CD4-positive, alpha-beta T cell (primary cell): ENCODE measurements around the gene ABI3. TPM values are rescaled to one million over a fixed set of nuclear protein-coding genes. Genes with fewer than 3 reads are reported as not detected.

ENCODE experiments used
- ATAC-seq: fragments of 200-7000 bp; cut with Tn5 transposase; one replicate; pipeline ENCODE4 v1.10.0; 2022; ENCODE audit warnings: mild to moderate bottlenecking; ENCODE audit not compliant: poor library complexity
- CTCF ChIA-PET: fragments of 350-600 bp; sonication (Branson Sonifier 250); formaldehyde crosslinking; loops from one replicate; lab custom pipeline; 2021; ENCODE audit warnings: antibody characterized with exemption, inconsistent platforms; lab: Charles Lee
- POLR2A ChIA-PET: fragments of 350-600 bp; sonication (Branson Sonifier 250); formaldehyde crosslinking; loops from one replicate; lab custom pipeline; 2021; ENCODE audit warnings: antibody characterized with exemption, inconsistent platforms; lab: Charles Lee
- DNase-seq, 14 experiments: peaks; one replicate each; pipeline ENCODE4 v3.0.0-alpha.2; 2013 to 2020; ENCODE audit warnings: mixed read lengths in 2 of 14
- H3K27ac ChIP-seq, 2 donors: one replicate each; pipeline versions ENCODE4 v1.5.1 to v1.7.0; 2013; ENCODE audit warnings: low read length in 2 of 2, low read depth in 1 of 2, mild to moderate bottlenecking in 1 of 2
- H3K27me3 ChIP-seq, 2 experiments: 1 replicate in 1 of 2; 2 replicates in 1 of 2; pipeline versions ENCODE4 v1.6.1 to v1.7.0; 2013; ENCODE audit warnings: low read length in 2 of 2, control low read depth in 1 of 2, mild to moderate bottlenecking in 1 of 2, moderate library complexity in 1 of 2; ENCODE audit not compliant: insufficient read depth in 2 of 2, control insufficient read depth in 1 of 2
- H3K36me3 ChIP-seq: one replicate; pipeline ENCODE4 v1.6.1; 2013; ENCODE audit warnings: low read length, control low read depth; ENCODE audit not compliant: insufficient read depth
- H3K4me1 ChIP-seq: one replicate; pipeline ENCODE4 v1.6.1; 2013; ENCODE audit warnings: low read length, control low read depth; ENCODE audit not compliant: insufficient read depth
- H3K4me3 ChIP-seq: one replicate; pipeline ENCODE4 v1.5.1; 2013; ENCODE audit warnings: mild to moderate bottlenecking, low read length, moderate library complexity
- H3K9me3 ChIP-seq, 2 experiments: 1 replicate in 1 of 2; 2 replicates in 1 of 2; pipeline versions ENCODE4 v1.6.1 to v1.7.0; 2013; ENCODE audit warnings: low read length in 2 of 2, mild to moderate bottlenecking in 2 of 2, control low read depth in 1 of 2, moderate library complexity in 1 of 2; ENCODE audit not compliant: control insufficient read depth in 1 of 2, insufficient read depth in 1 of 2
- H3K27ac Mint-ChIP-seq: one replicate; pipeline ENCODE4 v1.8.0; 2020; ENCODE audit warnings: mixed read lengths
- H3K27me3 Mint-ChIP-seq: one replicate; pipeline ENCODE4 v1.8.0; 2021; ENCODE audit warnings: mixed read lengths
- H3K36me3 Mint-ChIP-seq: one replicate; pipeline ENCODE4 v1.8.0; 2021; ENCODE audit warnings: low read depth, mixed read lengths
- H3K4me1 Mint-ChIP-seq: one replicate; pipeline ENCODE4 v1.8.0; 2021; ENCODE audit warnings: low read depth, mixed read lengths
- H3K4me3 Mint-ChIP-seq: one replicate; pipeline ENCODE4 v1.8.0; 2020; ENCODE audit warnings: mild to moderate bottlenecking, mixed read lengths
- H3K9me3 Mint-ChIP-seq: one replicate; pipeline ENCODE4 v1.8.0; 2020; ENCODE audit warnings: mixed read lengths
- CTCF ChIP-seq: fragments of 200-600 bp; IDR thresholded peaks from one replicate; pipeline ENCODE4 v1.8.0; 2022; ENCODE audit warnings: antibody characterized with exemption, mild to moderate bottlenecking
- intact Hi-C, 2 experiments: fragments of 100-400 bp; cut with DNase I in 1 of 2; cut with micrococcal nuclease in 1 of 2; formaldehyde crosslinking; loops; one replicate each; pipeline versions ENCODE4 v1.15.1 to v1.9.0; 2023 to 2025; cut with DNase I, micrococcal nuclease
- total RNA-seq, 174 experiments: library from RNA in 2 of 174; stranded (reverse) in 2 of 174; gene quantifications; one replicate each; pipeline ENCODE4 v1.2.3 and lab custom pipeline; 2021 to 2026

Gene ABI3
- total RNA-seq, 2 experiments from 2014 or later: 5.6 to 5.8 TPM

GRCh38 chr17:49235896-49236295 is 25.4 kb downstream of the ABI3 start:
- no peak overlapping the region for H3K4me3 Mint-ChIP-seq
- ChIA-PET CTCF (no interaction called here), POLR2A (no interaction called here)
- Histone ChIP-seq H3K27ac (no peak overlapping the region), H3K9me3 (no peaks in the 10 kb centered on the region), H3K27me3 (peaks cover 3 to 5% of the 10 kb centered on the region in 2 experiments), H3K4me1 (peaks cover 7% of the 10 kb centered on the region), H3K36me3 (no peaks in the 10 kb centered on the region), H3K4me3 (no peak overlapping the region)
- H3K4me1 Mint-ChIP-seq: no peaks in the 10 kb centered on the region
- intact Hi-C loops: loop anchor here in 1 of 2 experiments (2.0 kb wide), 1 partner anchor 131 kb away; no protein-coding TSS in a partner anchor
- DNase-seq (no peak), ATAC-seq (no peak)
- no peak overlapping the region for H3K27ac Mint-ChIP-seq
- no peaks in the 10 kb centered on the region for H3K9me3 Mint-ChIP-seq
- H3K27me3 Mint-ChIP-seq: peaks cover 13% of the 10 kb centered on the region
- no peak for TF ChIP-seq CTCF
- no peaks in the 10 kb centered on the region for H3K36me3 Mint-ChIP-seq

GRCh38 chr17:49239963-49240362 is 29.5 kb downstream of the ABI3 start:
- POLR2A ChIA-PET: no interaction called here
- CTCF ChIA-PET: no interaction called here
- intact Hi-C loops: no loop called here
- Histone ChIP-seq H3K4me1 (no peaks in the 10 kb centered on the region), H3K27me3 (no peaks in the 10 kb centered on the region), H3K27ac (no peak overlapping the region), H3K36me3 (no peaks in the 10 kb centered on the region), H3K9me3 (no peaks in the 10 kb centered on the region), H3K4me3 (no peak overlapping the region)
- Mint-ChIP-seq H3K9me3 (no peaks in the 10 kb centered on the region), H3K4me3 (no peak overlapping the region), H3K27ac (no peak overlapping the region), H3K4me1 (no peaks in the 10 kb centered on the region), H3K27me3 (peaks cover 7% of the 10 kb centered on the region), H3K36me3 (no peaks in the 10 kb centered on the region)
- DNase-seq (no peak), ATAC-seq (no peak)
- TF ChIP-seq CTCF: no peak

- Mint-ChIP-seq H3K27ac (no peak overlapping the region), H3K27me3 (peaks cover 8% of the 10 kb centered on the region), H3K4me1 (no peaks in the 10 kb centered on the region), H3K4me3 (no peak overlapping the region), H3K36me3 (no peaks in the 10 kb centered on the region), H3K9me3 (no peaks in the 10 kb centered on the region)
- ATAC-seq (no peak), DNase-seq (no peak)
- H3K4me3 ChIP-seq: no peak overlapping the region
- CTCF ChIA-PET: no interaction called here
- H3K4me1 ChIP-seq: no peaks in the 10 kb centered on the region
- no peaks in the 10 kb centered on the region for H3K9me3 ChIP-seq
- H3K27me3 ChIP-seq: no peaks in the 10 kb centered on the region
- H3K27ac ChIP-seq: no peak overlapping the region
- POLR2A ChIA-PET: no interaction called here
- H3K36me3 ChIP-seq: no peaks in the 10 kb centered on the region
- TF ChIP-seq CTCF: no peak
- intact Hi-C loops: no loop called here
Measured at GRCh38 chr17:49240619-49241018, 30.1 kb downstream of the ABI3 start.
